SKM-1 treated with dmso at 0.1 percent for 144 hours (cell line): ENCODE results near the gene TMEM205.
A peak's percentile ranks its signal among the peaks of the same experiment; 100 is the strongest.
"Not testable (repeated sequence)": the region's sequence is repeated elsewhere in the genome, so short reads cannot be mapped to it uniquely, and the experiment has no call there.

Experiments
- DNase-seq: peaks from one replicate; lab custom pipeline; 2025; ENCODE audit not compliant: unreplicated experiment; lab: John Stamatoyannopoulos, UW

TMEM205 gene

GRCh38 chr19:11373166-11373884 is 27.3 kb upstream of the TMEM205 start:
- DNase-seq: no peak

- no peak for DNase-seq
Measured at GRCh38 chr19:11370744-11371143, 24.7 kb upstream of the TMEM205 start.

GRCh38 chr19:11367528-11367927 is 21.5 kb upstream of the TMEM205 start:
- DNase-seq: no peak

GRCh38 chr19:11365557-11366117 is 19.6 kb upstream of the TMEM205 start:
- DNase-seq: no peak

GRCh38 chr19:11364935-11365334 is 18.9 kb upstream of the TMEM205 start:
- DNase-seq: no peak

- DNase-seq: no peak
Measured at GRCh38 chr19:11364296-11364904, 18.3 kb upstream of the TMEM205 start.

GRCh38 chr19:11363881-11364280 is 17.8 kb upstream of the TMEM205 start:
- DNase-seq: no peak

GRCh38 chr19:11361771-11362731 is 16.0 kb upstream of the TMEM205 start:
- DNase-seq: no peak

- no peak for DNase-seq
Measured at GRCh38 chr19:11361037-11361770, 15.1 kb upstream of the TMEM205 start.

GRCh38 chr19:11359421-11359820 is 13.4 kb upstream of the TMEM205 start:
- no peak for DNase-seq

GRCh38 chr19:11356676-11357550 is 10.8 kb upstream of the TMEM205 start:
- no peak for DNase-seq

- no peak for DNase-seq
Measured at GRCh38 chr19:11356074-11356397, 10.0 kb upstream of the TMEM205 start.

- peak; percentile 76 for DNase-seq
Measured at GRCh38 chr19:11355160-11356073, 9.3 kb upstream of the TMEM205 start, which contains the start of gene PLPPR2. Gene PLPPR2 (plus strand): TSS chr19:11355432. CDS start chr19:11357674, 2,242 bp downstream.

- DNase-seq: not testable (repeated sequence)
Measured at GRCh38 chr19:11354102-11354501, 8.0 kb upstream of the TMEM205 start.

GRCh38 chr19:11349171-11349570 is 3.1 kb upstream of the TMEM205 start:
- no peak for DNase-seq

- no peak for DNase-seq
Measured at GRCh38 chr19:11347546-11348039, 1.5 kb upstream of the TMEM205 start.

- DNase-seq: no peak
Measured at GRCh38 chr19:11345122-11345803, 805 bp downstream of the TMEM205 start.

- DNase-seq: no peak
Measured at GRCh38 chr19:11342429-11342828, 3.6 kb downstream of the TMEM205 start.
